Activated T-helper 1 cell treated with Interleukin-2 at 50 U/mL for 16 hours (primary cell): ENCODE measurements around the gene SELENBP1.
"Not testable (repeated sequence)": the region's sequence is repeated elsewhere in the genome, so short reads cannot be mapped to it uniquely, and the experiment has no call there.

Experiments
- DNase-seq: peaks from one replicate; pipeline ENCODE4 v3.0.0-alpha.2; 2020; ENCODE audit warnings: low read depth

Gene SELENBP1

GRCh38 chr1:151372058-151372934 lies at the start of gene SELENBP1:
TSS of gene SELENBP1 (minus strand) at chr1:151372705. CDS start at chr1:151372641, 64 bp downstream.
- DNase-seq: no peak

GRCh38 chr1:151419819-151420218 lies 47.3 kb upstream of the SELENBP1 start:
- DNase-seq: no peak

GRCh38 chr1:151418081-151418480 lies 45.6 kb upstream of the SELENBP1 start:
- DNase-seq: no peak

- DNase-seq: no peak
These were observed 43.7 kb upstream of the SELENBP1 start for GRCh38 chr1:151416231-151416630.

GRCh38 chr1:151411884-151412283 lies 39.4 kb upstream of the SELENBP1 start:
- no peak for DNase-seq

- no peak for DNase-seq
These were observed 36.4 kb upstream of the SELENBP1 start for GRCh38 chr1:151408891-151409290.

- no peak for DNase-seq
These were observed 34.8 kb upstream of the SELENBP1 start for GRCh38 chr1:151407304-151407703.

GRCh38 chr1:151406176-151406575 lies 33.7 kb upstream of the SELENBP1 start:
- no peak for DNase-seq

- DNase-seq: no peak
These were observed 32.9 kb upstream of the SELENBP1 start for GRCh38 chr1:151405187-151405951.

- DNase-seq: no peak
These were observed 31.1 kb upstream of the SELENBP1 start for GRCh38 chr1:151403612-151404011.

GRCh38 chr1:151402764-151403163 lies 30.3 kb upstream of the SELENBP1 start:
- no peak for DNase-seq

GRCh38 chr1:151401860-151402259 lies 29.4 kb upstream of the SELENBP1 start:
- no peak for DNase-seq

- no peak for DNase-seq
These were observed 28.8 kb upstream of the SELENBP1 start for GRCh38 chr1:151401125-151401788.

- DNase-seq: peak; percentile 68
These were observed 27.0 kb upstream of the SELENBP1 start, which contains the start of gene PSMB4 for GRCh38 chr1:151399324-151400171. TSS of gene PSMB4 (plus strand) at chr1:151399573. CDS start at chr1:151399588, 15 bp downstream.

- not testable (repeated sequence) for DNase-seq
These were observed 23.8 kb upstream of the SELENBP1 start for GRCh38 chr1:151396265-151396664.

- DNase-seq: no peak
These were observed 21.1 kb upstream of the SELENBP1 start for GRCh38 chr1:151393583-151393982.

GRCh38 chr1:151391079-151391563 lies 18.6 kb upstream of the SELENBP1 start:
- no peak for DNase-seq

GRCh38 chr1:151390221-151391078 lies 17.9 kb upstream of the SELENBP1 start:
- not testable (repeated sequence) for DNase-seq

GRCh38 chr1:151386002-151386401 lies 13.5 kb upstream of the SELENBP1 start:
- no peak for DNase-seq

- DNase-seq: no peak
These were observed 12.1 kb upstream of the SELENBP1 start for GRCh38 chr1:151384584-151384983.
